ENCODE measurements around the gene WDR89. TPM values are rescaled to one million over a fixed set of nuclear protein-coding genes. Genes with fewer than 3 reads are reported as not detected.
"Not testable (repeated sequence)": the region's sequence is repeated elsewhere in the genome, so short reads cannot be mapped to it uniquely, and the experiment has no call there.

WDR89 gene
- total and polyA plus RNA-seq, 9 donors: 6.7 to 20.2 (median 13.4) TPM

DNA sequence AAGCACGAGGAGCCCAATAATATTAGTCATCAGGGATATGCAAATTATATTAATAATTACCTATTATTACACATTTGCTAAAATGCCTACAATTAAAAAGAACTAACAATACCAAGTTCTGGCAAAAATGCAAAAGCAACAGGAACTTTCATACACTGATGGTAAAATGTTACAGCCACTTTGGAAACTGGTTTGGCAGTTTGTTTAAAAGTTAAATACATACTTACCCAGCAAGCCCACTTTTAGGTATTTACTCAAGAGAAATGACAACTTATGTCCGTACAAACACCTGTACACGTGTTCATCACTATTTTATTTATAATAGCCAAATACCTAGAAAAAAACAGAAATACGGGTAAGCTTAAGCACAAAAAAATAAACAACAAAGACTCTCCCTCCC is 17.0 kb downstream of the WDR89 start:
- TF ChIP-seq EP300 (IDR thresholded peaks at IDR 0.05) (no peak), POLR2A (IDR thresholded peaks at IDR 0.05) (no peak)
- TF ChIP-seq, protein P1, sequence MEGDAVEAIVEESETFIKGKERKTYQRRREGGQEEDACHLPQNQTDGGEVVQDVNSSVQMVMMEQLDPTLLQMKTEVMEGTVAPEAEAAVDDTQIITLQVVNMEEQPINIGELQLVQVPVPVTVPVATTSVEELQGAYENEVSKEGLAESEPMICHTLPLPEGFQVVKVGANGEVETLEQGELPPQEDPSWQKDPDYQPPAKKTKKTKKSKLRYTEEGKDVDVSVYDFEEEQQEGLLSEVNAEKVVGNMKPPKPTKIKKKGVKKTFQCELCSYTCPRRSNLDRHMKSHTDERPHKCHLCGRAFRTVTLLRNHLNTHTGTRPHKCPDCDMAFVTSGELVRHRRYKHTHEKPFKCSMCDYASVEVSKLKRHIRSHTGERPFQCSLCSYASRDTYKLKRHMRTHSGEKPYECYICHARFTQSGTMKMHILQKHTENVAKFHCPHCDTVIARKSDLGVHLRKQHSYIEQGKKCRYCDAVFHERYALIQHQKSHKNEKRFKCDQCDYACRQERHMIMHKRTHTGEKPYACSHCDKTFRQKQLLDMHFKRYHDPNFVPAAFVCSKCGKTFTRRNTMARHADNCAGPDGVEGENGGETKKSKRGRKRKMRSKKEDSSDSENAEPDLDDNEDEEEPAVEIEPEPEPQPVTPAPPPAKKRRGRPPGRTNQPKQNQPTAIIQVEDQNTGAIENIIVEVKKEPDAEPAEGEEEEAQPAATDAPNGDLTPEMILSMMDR (IDR thresholded peaks at IDR 0.05): no peak
- Histone ChIP-seq H3K4me1 (ENCODE audit: insufficient read depth) (no peaks in the 10 kb centered on the region), H3K4me3 (no peak overlapping the region), H3K27me3 (no peaks in the 10 kb centered on the region), H3K36me3 (no peaks in the 10 kb centered on the region), H3K9me3 (no peaks in the 10 kb centered on the region), H3K27ac (no peak overlapping the region)
- DNase-seq: no peak
- WGBS, 3 donors: 79 to 89% (median 85%) methylated on average over 4 of the region's 4 CpGs
- intact Hi-C loops (cut with DNase I): no loop called here

DNA sequence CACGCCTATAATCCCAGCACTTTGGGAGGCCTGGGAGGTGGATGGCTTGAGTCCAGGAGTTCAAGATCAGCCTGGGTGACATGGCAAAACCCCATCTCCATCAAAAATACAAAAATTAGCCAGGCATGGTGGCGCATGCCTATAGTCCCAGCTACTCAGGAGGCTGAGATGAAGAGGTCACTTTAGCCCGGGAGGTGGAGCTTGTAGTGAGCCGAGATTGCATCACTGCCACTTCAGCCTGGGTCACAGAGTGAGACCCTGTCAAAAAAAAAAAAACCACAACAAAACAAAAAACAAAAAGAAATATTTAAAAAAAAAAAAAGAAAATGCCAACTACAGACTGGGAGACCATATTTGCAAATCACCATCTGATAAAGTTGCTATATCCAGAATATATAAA is 17.5 kb downstream of the WDR89 start:
- Histone ChIP-seq H3K4me1 (ENCODE audit: insufficient read depth) (no peaks in the 10 kb centered on the region), H3K36me3 (no peaks in the 10 kb centered on the region), H3K27me3 (no peaks in the 10 kb centered on the region), H3K4me3 (no peak overlapping the region), H3K9me3 (no peaks in the 10 kb centered on the region), H3K27ac (no peak overlapping the region)
- 94 to 98% (median 98%) methylated on average over 4 of the region's 4 CpGs for WGBS, 3 donors
- intact Hi-C loops (cut with DNase I): no loop called here
- TF ChIP-seq EP300 (IDR thresholded peaks at IDR 0.05) (no peak), POLR2A (IDR thresholded peaks at IDR 0.05) (no peak)
- TF ChIP-seq, protein P1 (IDR thresholded peaks at IDR 0.05): no peak
- DNase-seq: no peak

- H3K27ac ChIP-seq; H3K4me3 ChIP-seq; intact Hi-C loops (cut with DNase I); H3K27me3 ChIP-seq; DNase-seq; H3K4me1 ChIP-seq (ENCODE audit: insufficient read depth); H3K9me3 ChIP-seq; H3K36me3 ChIP-seq: not testable (repeated sequence)
- WGBS, 3 donors: 53 to 65% (median 54%) methylated on average over 7 of the region's 7 CpGs
These were observed 19.7 kb downstream of the WDR89 start for GRCh38 chr14:63621975-63622374.

- no peak for DNase-seq
- Histone ChIP-seq H3K9me3 (no peaks in the 10 kb centered on the region), H3K27me3 (no peaks in the 10 kb centered on the region), H3K4me1 (ENCODE audit: insufficient read depth) (peaks cover 2% of the 10 kb centered on the region), H3K27ac (no peak overlapping the region), H3K36me3 (no peaks in the 10 kb centered on the region), H3K4me3 (no peak overlapping the region)
- TF ChIP-seq, protein P1 (IDR thresholded peaks at IDR 0.05): no peak
- TF ChIP-seq POLR2A (IDR thresholded peaks at IDR 0.05): no peak
- no peak for TF ChIP-seq EP300 (IDR thresholded peaks at IDR 0.05)
- intact Hi-C loops (cut with DNase I): loop anchor here in 1 of 4 donors (10.0 kb wide), 1 partner anchor 221 kb away; no protein-coding TSS in a partner anchor
- 93 to 97% (median 97%) methylated on average over 5 of the region's 5 CpGs for WGBS, 3 donors
These were observed 25.7 kb downstream of the WDR89 start for GRCh38 chr14:63616015-63616414.

DNA sequence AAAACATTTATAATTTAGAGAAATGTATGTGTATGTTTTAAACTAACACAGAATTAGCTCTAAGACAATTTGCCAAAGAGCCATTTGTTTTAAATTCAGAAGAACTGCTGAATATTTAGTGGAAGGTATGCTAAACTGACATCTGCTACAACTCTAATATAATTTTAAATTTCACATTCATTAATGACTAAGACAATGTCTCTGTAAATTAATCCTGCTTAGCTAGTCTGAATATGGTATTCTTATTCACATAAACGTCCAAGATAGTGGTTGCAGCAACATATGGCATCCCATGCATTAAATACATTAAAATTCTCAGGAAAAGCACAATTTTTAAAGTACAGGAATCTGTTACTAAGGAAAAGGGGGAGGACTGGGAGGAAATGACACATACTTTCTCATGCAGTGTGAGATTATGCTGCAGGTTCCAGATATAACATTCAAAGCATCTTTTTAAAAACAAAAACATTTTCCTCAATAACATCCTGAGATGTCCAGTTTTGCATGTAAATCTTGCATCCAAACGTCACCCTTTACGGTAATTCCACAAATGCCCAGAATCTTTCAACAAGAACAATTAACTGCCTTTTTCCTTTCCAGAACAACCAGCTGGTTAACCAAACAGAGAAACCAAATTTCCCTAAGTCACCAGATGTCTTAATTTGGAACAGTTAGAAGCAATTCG is 26.9 kb downstream of the WDR89 start:
- no peak for DNase-seq
- H3K36me3 ChIP-seq: no peaks in the 10 kb centered on the region
- no peak overlapping the region for H3K4me3 ChIP-seq
- intact Hi-C loops (cut with DNase I): loop anchor here in 1 of 4 donors (10.0 kb wide), 1 partner anchor 220 kb away; no protein-coding TSS in a partner anchor
- H3K9me3 ChIP-seq: no peaks in the 10 kb centered on the region
- H3K27ac ChIP-seq: no peak overlapping the region
- H3K4me1 ChIP-seq (ENCODE audit: insufficient read depth): peaks cover 2% of the 10 kb centered on the region
- 5 to 6% (median 6%) methylated on average over 4 of the region's 4 CpGs for WGBS, 3 donors
- no peak for TF ChIP-seq POLR2A (IDR thresholded peaks at IDR 0.05)
- TF ChIP-seq EP300 (IDR thresholded peaks at IDR 0.05): no peak
- TF ChIP-seq, protein P1 (IDR thresholded peaks at IDR 0.05): no peak
- no peaks in the 10 kb centered on the region for H3K27me3 ChIP-seq

Data from ovary (tissue), 9 donors.